ENCODE data around the gene PRKAG2. TPM values are rescaled to one million over a fixed set of nuclear protein-coding genes. Genes with fewer than 3 reads are reported as not detected.

PRKAG2 gene
- total and polyA plus RNA-seq, 2 of the 8 experiments (the other 6 are each of a cell fraction or from before 2014, with no cell fraction given), result 7.5 to 18.1 TPM

DNA sequence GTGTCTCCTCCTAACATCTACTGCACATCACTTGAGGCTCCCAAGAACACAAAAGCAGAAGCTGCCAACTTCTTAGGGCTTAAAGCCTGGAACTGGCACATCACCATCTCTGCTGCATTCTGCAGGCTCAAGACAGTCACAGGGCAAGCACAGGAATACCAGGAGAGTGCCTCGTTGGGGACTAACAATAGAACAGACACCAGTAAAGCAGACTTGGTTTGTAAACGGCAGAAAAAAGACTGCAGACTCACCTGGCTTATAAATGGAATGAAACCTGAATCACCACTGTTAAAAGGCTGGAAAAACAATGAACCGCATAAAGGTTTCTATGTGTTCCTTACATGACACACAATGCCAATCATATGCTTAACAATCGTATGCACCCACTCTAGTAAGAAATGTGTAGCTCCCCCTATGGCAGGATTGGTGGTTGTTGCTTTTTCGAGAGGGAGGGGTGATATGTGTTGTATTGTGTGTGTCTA is 370.0 kb downstream of the PRKAG2 start:
- no peak overlapping the region for H2BK120ac ChIP-seq (replicated peaks; ENCODE audit: low read depth, low read length)
- H3K4ac ChIP-seq (replicated peaks; ENCODE audit: insufficient read length, low read depth, low read length), result peak overlapping the region; percentile 75
- WGBS, 2 experiments (ENCODE audit: extremely low coverage in 1 of 2, insufficient coverage in 1 of 2, insufficient read length in 1 of 2, insufficient replicate concordance in 2 of 2, low coverage in 1 of 2, low lambda C conversion rate in 2 of 2, missing lambda C conversion rate in 1 of 2), result 54% methylated on average over 5 of the region's 5 CpGs; no CpG with 5 or more reads in 1 of the 2 experiments
- H2BK12ac ChIP-seq (ENCODE audit: low read depth, low read length), result no peak overlapping the region
- no peak overlapping the region for H2BK20ac ChIP-seq (ENCODE audit: low read length)
- ChIA-PET POLR2A (ENCODE audit: partially characterized antibody) (interaction anchor here (0.6 to 7.8 kb wide), 3 partner anchors 10 to 14 kb away, joined by 3 to 42 read pairs (median 4); partner anchors contain the start of gene RHEB), CTCF (ENCODE audit: partially characterized antibody) (interaction anchor here (0.8 to 2.4 kb wide), 11 partner anchors 9 to 416 kb away, joined by 3 to 14 read pairs (median 4); no protein-coding TSS in a partner anchor)
- TF ChIP-seq RFX5 (IDR thresholded peaks at IDR 0.05; ENCODE audit: borderline replicate concordance, low read depth, low read length), result no peak
- TF ChIP-seq, protein P1, sequence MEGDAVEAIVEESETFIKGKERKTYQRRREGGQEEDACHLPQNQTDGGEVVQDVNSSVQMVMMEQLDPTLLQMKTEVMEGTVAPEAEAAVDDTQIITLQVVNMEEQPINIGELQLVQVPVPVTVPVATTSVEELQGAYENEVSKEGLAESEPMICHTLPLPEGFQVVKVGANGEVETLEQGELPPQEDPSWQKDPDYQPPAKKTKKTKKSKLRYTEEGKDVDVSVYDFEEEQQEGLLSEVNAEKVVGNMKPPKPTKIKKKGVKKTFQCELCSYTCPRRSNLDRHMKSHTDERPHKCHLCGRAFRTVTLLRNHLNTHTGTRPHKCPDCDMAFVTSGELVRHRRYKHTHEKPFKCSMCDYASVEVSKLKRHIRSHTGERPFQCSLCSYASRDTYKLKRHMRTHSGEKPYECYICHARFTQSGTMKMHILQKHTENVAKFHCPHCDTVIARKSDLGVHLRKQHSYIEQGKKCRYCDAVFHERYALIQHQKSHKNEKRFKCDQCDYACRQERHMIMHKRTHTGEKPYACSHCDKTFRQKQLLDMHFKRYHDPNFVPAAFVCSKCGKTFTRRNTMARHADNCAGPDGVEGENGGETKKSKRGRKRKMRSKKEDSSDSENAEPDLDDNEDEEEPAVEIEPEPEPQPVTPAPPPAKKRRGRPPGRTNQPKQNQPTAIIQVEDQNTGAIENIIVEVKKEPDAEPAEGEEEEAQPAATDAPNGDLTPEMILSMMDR (IDR thresholded peaks at IDR 0.05; ENCODE audit: control extremely low read depth in 1 of 3, insufficient read depth in 1 of 3, low read depth in 1 of 3, low read length in 3 of 3), result peak in 1 of 3 experiments; percentile 48; a peak in 1 of 4 replicates
- FAIRE-seq (no peak), DNase-seq (ENCODE audit: low read depth in 1 of 2, low spot score in 2 of 2) (no peak)
- no peak overlapping the region; a peak in 1 of 4 replicates for H3K4me2 ChIP-seq (ENCODE audit: insufficient read depth in 1 of 2, low read depth in 2 of 2, low read length in 2 of 2)
- no peak overlapping the region for H4K5ac ChIP-seq (ENCODE audit: insufficient read length, low read depth, low read length)
- H2AFZ ChIP-seq (ENCODE audit: low read length), result no peak overlapping the region
- H2AK5ac ChIP-seq (ENCODE audit: low read depth, low read length), result no peak overlapping the region
- H4K8ac ChIP-seq (ENCODE audit: extremely low read depth, insufficient read depth, low read length), result no peak overlapping the region
- H3K36me3 ChIP-seq (ENCODE audit: control insufficient read depth in 2 of 4, insufficient read depth in 4 of 4, low read length in 3 of 4), result no peaks in the 10 kb centered on the region
- no peak overlapping the region for H4K91ac ChIP-seq (replicated peaks; ENCODE audit: insufficient read length, low read length)
- peaks cover 7 to 21% (median 13%) of the 10 kb centered on the region in 4 experiments for H3K4me1 ChIP-seq (replicated peaks in 1 of 4; ENCODE audit: control insufficient read depth in 3 of 4, insufficient read depth in 4 of 4, low read length in 3 of 4)
- H2BK5ac ChIP-seq (ENCODE audit: low read depth, low read length), result no peak overlapping the region
- no peak overlapping the region for H3K4me3 ChIP-seq (ENCODE audit: extremely low read depth in 1 of 4, insufficient read depth in 2 of 4, low read depth in 3 of 4, low read length in 4 of 4)
- H3K9me3 ChIP-seq (ENCODE audit: insufficient read depth in 2 of 2, low read depth in 1 of 2, low read length in 1 of 2), result no peaks in the 10 kb centered on the region
- H3K79me2 ChIP-seq (ENCODE audit: control insufficient read depth in 1 of 2, insufficient read depth in 2 of 2, low read length in 2 of 2), result peaks cover 37 to 100% of the 10 kb centered on the region in 2 experiments
- H3K9ac ChIP-seq (replicated peaks in 1 of 4; ENCODE audit: extremely low read depth in 1 of 4, low read depth in 3 of 4, low read length in 3 of 4), result no peak overlapping the region
- H3K14ac ChIP-seq (ENCODE audit: insufficient read length), result no peak overlapping the region
- H3K79me1 ChIP-seq (ENCODE audit: low read depth, low read length), result peaks cover 7% of the 10 kb centered on the region
- H3K18ac ChIP-seq (ENCODE audit: extremely low read depth, low read length), result no peak overlapping the region
- H3K56ac ChIP-seq (replicated peaks; ENCODE audit: insufficient read length, low read depth, low read length), result no peak overlapping the region
- no peak overlapping the region for H3K23ac ChIP-seq (ENCODE audit: insufficient read length)
- H3K23me2 ChIP-seq (ENCODE audit: low read depth, low read length), result no peaks in the 10 kb centered on the region
- peaks cover 34 to 35% of the 10 kb centered on the region in 2 experiments for H4K20me1 ChIP-seq (replicated peaks in 1 of 2; ENCODE audit: control insufficient read depth in 1 of 2, insufficient read depth in 2 of 2, low read length in 2 of 2)
- no peak overlapping the region for H3K27ac ChIP-seq (ENCODE audit: low read depth, low read length)
- H2BK15ac ChIP-seq (ENCODE audit: low read length), result no peak overlapping the region
- no peaks in the 10 kb centered on the region for H3K27me3 ChIP-seq (replicated peaks in 1 of 4; ENCODE audit: control insufficient read depth in 3 of 4, extremely low read depth in 1 of 4, insufficient read depth in 3 of 4, low read length in 3 of 4)

Measured in H1 (cell line).